Superior temporal gyrus (tissue), 1 donor: ENCODE results near the gene FBXO36.

Source experiments
- DNase-seq: peaks from one replicate; pipeline ENCODE4 v3.0.0-alpha.2; 2016; ENCODE audit errors: extremely low spot score

FBXO36 gene

GRCh38 chr2:230048010-230048671 lies 125.8 kb downstream of the FBXO36 start:
- DNase-seq = no peak

GRCh38 chr2:230050136-230050535 lies 127.8 kb downstream of the FBXO36 start:
- no peak for DNase-seq

- no peak for DNase-seq
Observed at GRCh38 chr2:230052299-230052698, 130.0 kb downstream of the FBXO36 start.

GRCh38 chr2:230053753-230054478 lies 131.6 kb downstream of the FBXO36 start:
- peak; percentile 68 for DNase-seq

- no peak for DNase-seq
Observed at GRCh38 chr2:230060672-230061293, 138.5 kb downstream of the FBXO36 start.
